Adrenal gland (tissue), 12 donors: ENCODE results near the gene VIPR1. TPM values are rescaled to one million over a fixed set of nuclear protein-coding genes. Genes with fewer than 3 reads are reported as not detected.
A peak's percentile ranks its signal among the peaks of the same experiment; 100 is the strongest.

Experiments
- DNase-seq, 7 donors: peaks; one replicate each; pipeline ENCODE4 v3.0.0-alpha.2; 2019 to 2020
- H3K27ac ChIP-seq, 5 donors: fragments of 200-600 bp; sonication (generic) in 4 of 5; 1 replicate in 3 of 5; 2 replicates in 2 of 5; pipeline versions ENCODE4 v1.5.1 to v1.8.0; 2016 to 2020; ENCODE audit warnings: mild to moderate bottlenecking in 1 of 5
- H3K27me3 ChIP-seq: fragments of 200-600 bp; 2 replicates; pipeline ENCODE4 v1.8.0; 2021
- H3K36me3 ChIP-seq, 2 donors: fragments of 200-600 bp; replicated peaks in 1 of 2; 1 replicate in 1 of 2; 2 replicates in 1 of 2; pipeline versions ENCODE4 v1.5.1 to v1.8.0; 2018 to 2022
- H3K4me1 ChIP-seq, 2 donors: fragments of 200-600 bp; replicated peaks in 1 of 2; 1 replicate in 1 of 2; 2 replicates in 1 of 2; pipeline versions ENCODE4 v1.5.1 to v1.8.0; 2018 to 2021
- H3K4me3 ChIP-seq, 4 donors: fragments of 200-600 bp; sonication (generic) in 3 of 4; one replicate each; pipeline ENCODE4 v1.5.1; 2016 to 2018
- H3K9me3 ChIP-seq, 3 donors: fragments of 200-600 bp; sonication (generic) in 1 of 3; replicated peaks in 1 of 3; 1 replicate in 2 of 3; 2 replicates in 1 of 3; pipeline versions ENCODE4 v1.5.1 to v1.8.0; 2016 to 2021
- CTCF ChIP-seq, 6 experiments: fragments of 450-650 bp in 4 of 6; fragments of 200-600 bp in 2 of 6; sonication (generic) in 1 of 6; IDR thresholded peaks; 1 replicate in 5 of 6; 2 replicates in 1 of 6; pipeline versions ENCODE4 v1.5.1 to v1.8.0; 2016 to 2021; ENCODE audit warnings: antibody characterized with exemption in 6 of 6, mild to moderate bottlenecking in 2 of 6, moderate library complexity in 1 of 6
- POLR2A ChIP-seq, 2 donors: fragments of 450-650 bp; IDR thresholded peaks; one replicate each; pipeline ENCODE4 v1.6.1; 2017; ENCODE audit warnings: antibody characterized with exemption in 2 of 2, mild to moderate bottlenecking in 2 of 2, moderate library complexity in 1 of 2
- WGBS, 4 donors: extraction: QIAGEN DNeasy Blood & Tissue Kit in 2 of 4; methylation state at CpG; one replicate each; pipeline versions ENCODE4 v1.1.5 to v1.1.7; 2013 to 2017; 5-methylcytosine and 5-hydroxymethylcytosine counted together
- intact Hi-C, 2 donors: fragments of 100-400 bp; cut with DNase I; formaldehyde crosslinking; loops; one replicate each; pipeline versions ENCODE4 v1.14.1 to v1.15.0; 2022 to 2023
- polyA plus RNA-seq, 3 donors: library from polyadenylated mRNA; stranded (reverse); fragments of 200-250 nt in 2 of 3; fragments of 350-450 nt in 1 of 3; fragmentation: Illumina TruSeq in 1 of 3; extraction: RNeasy Lipid Tissue Mini Kit (QIAGEN cat#74804) in 1 of 3; gene quantifications; one replicate each; pipeline ENCODE4 v1.2.3, GENCODE V29; 2013 to 2014
- total RNA-seq, 9 donors: library from RNA; depleted of rRNA in 4 of 9; stranded (reverse); fragments of >200 nt in 4 of 9; fragments of 120-200 nt in 1 of 9; fragmentation: NEBNext Ultra II Directional in 1 of 9; extraction: Animal tissue kit (Norgen Biotek cat#: 25700) in 1 of 9; gene quantifications; one replicate each; pipeline versions ENCODE4 v1.1.0 to v1.2.4, GENCODE V29; 2013 to 2023
- donor health status: healthy with polysubstance abuse.
- donor health status: Bipolar disorder and iron deficiency.
- donor health status: DM: yes; HTN: yes; CAD: no.
- donor health status: DM: no; HTN: no; CAD: no.
- donor health status: DM: no; HTN: no; CAD: no.
- donor health status: DM: yes; HTN: yes; CAD: no.

Gene VIPR1
- total and polyA plus RNA-seq, 12 donors: 0.55 to 24.4 (median 3.5) TPM

- no peak for TF ChIP-seq POLR2A (IDR thresholded peaks at IDR 0.05)
- TF ChIP-seq CTCF (IDR thresholded peaks at IDR 0.05): no peak
- no peak overlapping the region for H3K4me3 ChIP-seq
- DNase-seq: peak in 3 of 7 donors; percentile 4 to 33 (median 9)
- no peak overlapping the region for H3K27ac ChIP-seq
- intact Hi-C loops: no loop called here
- H3K4me1 ChIP-seq: peaks cover 6 to 20% of the 10 kb centered on the region in 2 donors
- no peaks in the 10 kb centered on the region for H3K9me3 ChIP-seq
- no peaks in the 10 kb centered on the region for H3K36me3 ChIP-seq
- 84 to 95% (median 92%) methylated on average over 5 to 6 of the region's 6 CpGs for WGBS, 4 donors
- H3K27me3 ChIP-seq: peaks cover 13% of the 10 kb centered on the region
Measured at GRCh38 chr3:42505128-42505848, 2.8 kb downstream of the VIPR1 start.

- peak in 2 of 7 donors; percentile 7 to 13 for DNase-seq
- H3K27me3 ChIP-seq: peaks cover 10% of the 10 kb centered on the region
- H3K36me3 ChIP-seq: no peaks in the 10 kb centered on the region
- peaks cover 6 to 20% of the 10 kb centered on the region in 2 donors for H3K4me1 ChIP-seq
- H3K4me3 ChIP-seq: no peak overlapping the region
- no peaks in the 10 kb centered on the region for H3K9me3 ChIP-seq
- no peak overlapping the region for H3K27ac ChIP-seq
- whole genome bisulfite sequencing, 4 donors: 86 to 100% (median 87%) methylated on average over 3 to 4 of the region's 4 CpGs
- TF ChIP-seq POLR2A (IDR thresholded peaks at IDR 0.05) (no peak), CTCF (IDR thresholded peaks at IDR 0.05) (no peak)
- intact Hi-C loops: no loop called here
Measured at GRCh38 chr3:42505849-42506410, 3.5 kb downstream of the VIPR1 start.

GRCh38 chr3:42507252-42507651, 4.8 kb downstream of the VIPR1 start:
- Histone ChIP-seq H3K36me3 (no peaks in the 10 kb centered on the region), H3K9me3 (no peaks in the 10 kb centered on the region), H3K27ac (no peak overlapping the region), H3K4me3 (no peak overlapping the region), H3K27me3 (peaks cover 1% of the 10 kb centered on the region), H3K4me1 (peaks cover 1 to 9% of the 10 kb centered on the region in 2 donors)
- peak in 2 of 7 donors; percentile 8 to 9 for DNase-seq
- TF ChIP-seq CTCF (IDR thresholded peaks at IDR 0.05) (no peak), POLR2A (IDR thresholded peaks at IDR 0.05) (no peak)
- intact Hi-C loops: no loop called here
- WGBS, 4 donors: 55 to 76% (median 59%) methylated on average over 4 to 7 of the region's 7 CpGs

- no peak for TF ChIP-seq CTCF (IDR thresholded peaks at IDR 0.05)
- no peak for TF ChIP-seq POLR2A (IDR thresholded peaks at IDR 0.05)
- Histone ChIP-seq H3K27ac (no peak overlapping the region), H3K27me3 (no peaks in the 10 kb centered on the region), H3K4me1 (peaks cover 0 to 3% of the 10 kb centered on the region in 2 donors), H3K4me3 (no peak overlapping the region), H3K36me3 (no peaks in the 10 kb centered on the region), H3K9me3 (no peaks in the 10 kb centered on the region)
- intact Hi-C loops: no loop called here
- no peak for DNase-seq
- 60 to 80% (median 73%) methylated on average over 5 to 6 of the region's 6 CpGs for WGBS, 4 donors
Measured at GRCh38 chr3:42507761-42508335, 5.4 kb downstream of the VIPR1 start.
